Gastrocnemius medialis (tissue), 4 donors: Measurements from ENCODE around the gene TMEM132D. TPM values are rescaled to one million over a fixed set of nuclear protein-coding genes. Genes with fewer than 3 reads are reported as not detected.

Experiments
- ATAC-seq, 2 donors: fragments of 150-250 bp; one replicate each; pipeline ENCODE4 v1.9.1; 2016
- DNase-seq, 2 donors: peaks; one replicate each; pipeline ENCODE4 v3.0.0-alpha.2; 2019
- H3K27ac ChIP-seq, 4 donors: fragments of 200-600 bp; sonication (generic); 1 replicate in 1 of 4; 2 replicates in 3 of 4; pipeline ENCODE4 v1.5.1; 2016 to 2018; ENCODE audit warnings: mild to moderate bottlenecking in 2 of 4, moderate library complexity in 1 of 4
- H3K27me3 ChIP-seq, 3 donors: fragments of 200-600 bp; sonication (generic) in 2 of 3; 1 replicate in 1 of 3; 2 replicates in 2 of 3; pipeline versions ENCODE4 v1.5.1 to v1.6.0; 2016 to 2019; ENCODE audit warnings: mild to moderate bottlenecking in 1 of 3, moderate library complexity in 1 of 3
- H3K36me3 ChIP-seq, 2 donors: fragments of 200-600 bp; sonication (generic) in 1 of 2; one replicate each; pipeline ENCODE4 v1.5.1; 2017 to 2018
- H3K4me1 ChIP-seq, 2 donors: fragments of 200-600 bp; sonication (generic) in 1 of 2; one replicate each; pipeline ENCODE4 v1.5.1; 2016 to 2017; ENCODE audit warnings: mild to moderate bottlenecking in 2 of 2
- H3K4me3 ChIP-seq, 4 donors: fragments of 200-600 bp; sonication (generic) in 3 of 4; 1 replicate in 1 of 4; 2 replicates in 3 of 4; pipeline ENCODE4 v1.5.1; 2016 to 2019; ENCODE audit warnings: mild to moderate bottlenecking in 2 of 4
- H3K9me3 ChIP-seq, 3 donors: fragments of 200-600 bp; sonication (generic) in 2 of 3; 1 replicate in 1 of 3; 2 replicates in 2 of 3; pipeline ENCODE4 v1.5.1; 2016 to 2019
- POLR2A ChIP-seq, 2 donors: fragments of 450-650 bp; IDR thresholded peaks; one replicate each; pipeline ENCODE4 v1.6.1; 2017; ENCODE audit warnings: antibody characterized with exemption in 2 of 2, mild to moderate bottlenecking in 2 of 2, moderate library complexity in 2 of 2
- in situ Hi-C, 4 donors: fragments of 200-750 bp; cut with MboI; loops; one replicate each; pipeline versions ENCODE4 v1.15.0 to v1.8.0; 2017; ENCODE audit warnings: low sequenced_read_pairs in 4 of 4
- intact Hi-C: fragments of 100-400 bp; cut with DNase I; formaldehyde crosslinking; loops from one replicate; pipeline ENCODE4 v1.15.1; 2023; ENCODE audit warnings: low total_unique reads
- total RNA-seq, 4 donors: library from RNA; depleted of rRNA; stranded (reverse); fragments of >200 nt; gene quantifications; one replicate each; pipeline versions ENCODE4 v1.1.0 to v1.2.3, GENCODE V29; 2016
- TF ChIP-seq, protein P1 (sequence below), 5 experiments: fragments of 450-650 bp in 3 of 5; fragments of 200-600 bp in 2 of 5; sonication (generic) in 2 of 5; IDR thresholded peaks in 4 of 5; conservative IDR thresholded peaks in 1 of 5; 1 replicate in 4 of 5; 2 replicates in 1 of 5; pipeline ENCODE4 v1.5.1; 2016 to 2019; ENCODE audit warnings: antibody characterized with exemption in 5 of 5, mild to moderate bottlenecking in 3 of 5, moderate library complexity in 3 of 5

Gene TMEM132D
- total RNA-seq, 4 donors from 2014 or later: not detected

DNA sequence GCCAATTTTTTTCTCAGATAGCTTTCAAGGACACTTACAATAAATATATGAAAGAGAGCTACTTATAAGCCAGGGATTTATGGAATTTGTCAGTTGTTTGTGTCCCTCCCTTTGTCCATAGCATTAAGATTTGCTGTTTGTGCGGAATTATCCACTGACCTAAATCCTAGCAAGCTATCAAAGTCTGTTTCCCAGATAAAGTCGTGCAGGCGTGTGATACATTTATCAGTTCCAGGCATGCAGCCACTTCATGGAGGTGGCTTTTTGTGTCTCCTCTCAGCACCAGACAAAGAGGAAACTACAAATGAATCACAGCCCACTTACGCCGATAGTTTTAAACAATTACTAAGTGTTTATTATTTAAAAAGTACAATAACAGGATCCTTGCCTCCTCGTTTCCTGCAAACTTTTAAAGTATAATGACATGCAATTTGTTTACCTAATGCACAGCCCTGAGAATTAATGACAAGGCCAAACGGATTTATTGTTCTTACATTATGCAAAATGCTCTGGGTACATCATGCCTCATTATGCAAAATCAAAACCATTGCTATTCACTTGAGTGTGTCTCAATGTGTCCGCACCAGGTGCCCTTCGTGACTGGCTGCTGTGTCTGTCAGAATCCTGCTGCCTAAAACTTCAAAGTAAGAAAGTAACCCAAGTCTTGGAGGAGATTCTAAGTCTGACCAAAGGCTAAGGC lies 627.3 kb downstream of the TMEM132D start:
- Histone ChIP-seq H3K36me3 (no peaks in the 10 kb centered on the region), H3K4me1 (no peaks in the 10 kb centered on the region), H3K4me3 (no peak overlapping the region), H3K27me3 (no peaks in the 10 kb centered on the region), H3K9me3 (no peaks in the 10 kb centered on the region), H3K27ac (no peak overlapping the region)
- DNase-seq: no peak
- intact Hi-C loops (no loop called here), in situ Hi-C loops (no loop called here)
- ATAC-seq: no peak
- TF ChIP-seq, protein P1, sequence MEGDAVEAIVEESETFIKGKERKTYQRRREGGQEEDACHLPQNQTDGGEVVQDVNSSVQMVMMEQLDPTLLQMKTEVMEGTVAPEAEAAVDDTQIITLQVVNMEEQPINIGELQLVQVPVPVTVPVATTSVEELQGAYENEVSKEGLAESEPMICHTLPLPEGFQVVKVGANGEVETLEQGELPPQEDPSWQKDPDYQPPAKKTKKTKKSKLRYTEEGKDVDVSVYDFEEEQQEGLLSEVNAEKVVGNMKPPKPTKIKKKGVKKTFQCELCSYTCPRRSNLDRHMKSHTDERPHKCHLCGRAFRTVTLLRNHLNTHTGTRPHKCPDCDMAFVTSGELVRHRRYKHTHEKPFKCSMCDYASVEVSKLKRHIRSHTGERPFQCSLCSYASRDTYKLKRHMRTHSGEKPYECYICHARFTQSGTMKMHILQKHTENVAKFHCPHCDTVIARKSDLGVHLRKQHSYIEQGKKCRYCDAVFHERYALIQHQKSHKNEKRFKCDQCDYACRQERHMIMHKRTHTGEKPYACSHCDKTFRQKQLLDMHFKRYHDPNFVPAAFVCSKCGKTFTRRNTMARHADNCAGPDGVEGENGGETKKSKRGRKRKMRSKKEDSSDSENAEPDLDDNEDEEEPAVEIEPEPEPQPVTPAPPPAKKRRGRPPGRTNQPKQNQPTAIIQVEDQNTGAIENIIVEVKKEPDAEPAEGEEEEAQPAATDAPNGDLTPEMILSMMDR (IDR thresholded peaks at IDR 0.05 in 4 of 5, conservative IDR thresholded peaks at IDR 0.05 in 1 of 5): no peak
- no peak for TF ChIP-seq POLR2A (IDR thresholded peaks at IDR 0.05)

DNA sequence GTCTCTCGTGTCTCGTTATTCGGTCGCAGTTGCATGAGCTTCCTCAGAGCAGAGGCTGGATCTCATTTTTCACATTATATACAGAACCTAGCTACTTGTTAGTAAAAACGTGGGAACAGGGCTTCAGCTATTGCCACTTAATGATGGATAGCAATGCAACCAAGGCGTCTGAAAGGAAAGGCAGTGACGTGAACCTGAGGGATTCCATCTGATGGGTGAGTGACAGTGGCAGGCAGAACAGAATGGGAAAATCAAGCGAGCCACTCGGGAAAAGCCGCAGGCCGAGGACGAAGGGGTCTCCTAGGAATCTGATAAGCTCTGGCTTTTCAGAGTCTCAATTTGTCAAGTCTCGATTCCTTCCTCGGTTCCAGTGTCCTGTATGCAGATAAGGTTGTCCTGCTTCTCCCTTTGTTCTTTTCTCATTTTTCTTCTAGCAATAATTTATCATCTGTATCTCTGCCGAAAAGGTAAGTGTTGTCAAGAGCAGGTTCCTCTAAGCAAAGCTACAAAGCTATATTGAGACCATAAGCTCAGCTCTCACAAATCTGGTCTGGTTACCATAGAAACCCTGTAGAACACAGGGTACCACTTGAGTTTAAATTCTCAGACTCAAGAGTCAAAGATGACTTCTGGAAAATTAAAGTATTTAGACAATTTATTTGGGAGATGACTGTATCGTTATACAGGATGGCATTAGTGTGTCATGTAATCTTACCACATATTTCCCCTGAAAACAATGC lies 633.9 kb downstream of the TMEM132D start:
- TF ChIP-seq, protein P1 (IDR thresholded peaks at IDR 0.05 in 4 of 5, conservative IDR thresholded peaks at IDR 0.05 in 1 of 5): no peak
- no peak for TF ChIP-seq POLR2A (IDR thresholded peaks at IDR 0.05)
- no peak overlapping the region for H3K27ac ChIP-seq
- no peaks in the 10 kb centered on the region for H3K9me3 ChIP-seq
- in situ Hi-C loops: loop anchor here in 1 of 4 donors (25.0 kb wide), 1 partner anchor 92 kb away; no protein-coding TSS in a partner anchor
- DNase-seq: no peak
- H3K27me3 ChIP-seq: no peaks in the 10 kb centered on the region
- intact Hi-C loops: no loop called here
- no peaks in the 10 kb centered on the region for H3K36me3 ChIP-seq
- no peaks in the 10 kb centered on the region for H3K4me1 ChIP-seq
- no peak overlapping the region for H3K4me3 ChIP-seq
- no peak for ATAC-seq

DNA sequence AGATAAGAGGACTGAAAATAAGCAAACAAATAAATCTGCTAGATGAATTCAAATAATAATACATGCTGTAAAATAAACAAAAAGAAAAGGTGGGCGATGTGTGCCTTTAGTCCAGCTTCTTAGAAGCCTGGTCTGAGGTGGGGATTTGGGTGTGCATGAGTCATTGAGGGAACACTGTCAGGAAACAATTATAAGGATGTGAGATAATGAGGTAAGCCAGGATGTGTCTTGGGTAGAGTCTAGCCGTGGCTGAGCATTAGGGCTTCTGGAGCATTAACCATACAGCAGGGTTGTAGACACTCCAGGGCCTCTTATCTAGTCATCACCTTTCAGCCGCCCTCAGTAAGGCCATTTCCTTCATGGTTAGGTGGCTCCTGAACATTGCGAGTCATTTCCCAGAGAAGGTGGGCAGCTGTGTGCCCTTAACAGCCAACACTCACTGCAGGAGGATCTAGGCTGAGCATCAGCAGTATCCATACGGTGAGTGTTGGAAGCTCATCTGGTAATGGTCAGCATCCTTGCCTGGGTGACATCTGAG lies 645.0 kb downstream of the TMEM132D start:
- TF ChIP-seq, protein P1 (IDR thresholded peaks at IDR 0.05 in 4 of 5, conservative IDR thresholded peaks at IDR 0.05 in 1 of 5): no peak
- TF ChIP-seq POLR2A (IDR thresholded peaks at IDR 0.05): no peak
- in situ Hi-C loops: loop anchor here in 1 of 4 donors (25.0 kb wide), 1 partner anchor 103 kb away; no protein-coding TSS in a partner anchor
- no peak for ATAC-seq
- Histone ChIP-seq H3K4me3 (no peak overlapping the region), H3K4me1 (no peaks in the 10 kb centered on the region), H3K27ac (no peak overlapping the region), H3K27me3 (no peaks in the 10 kb centered on the region), H3K9me3 (no peaks in the 10 kb centered on the region), H3K36me3 (no peaks in the 10 kb centered on the region)
- intact Hi-C loops: no loop called here
- DNase-seq: no peak

DNA sequence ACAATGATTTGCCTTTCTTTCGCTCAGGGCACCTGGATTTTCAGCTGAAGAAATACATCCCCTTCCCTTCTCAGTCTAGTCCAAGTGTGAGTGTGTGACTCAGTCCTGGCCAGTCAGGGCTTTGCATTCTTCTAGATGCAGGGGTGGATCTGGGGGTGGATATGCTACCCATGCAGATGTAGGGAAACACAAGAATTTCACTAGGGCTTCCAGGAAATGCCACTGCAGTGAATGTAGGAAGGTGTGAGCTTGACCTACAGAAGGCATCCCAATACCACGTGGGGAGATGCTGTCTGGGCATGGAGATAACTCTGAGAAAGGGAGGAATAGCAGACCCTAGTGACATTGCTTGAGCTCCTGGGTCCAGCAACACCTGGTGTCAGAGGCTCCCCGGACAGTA lies 646.3 kb downstream of the TMEM132D start:
- in situ Hi-C loops: loop anchor here in 1 of 4 donors (25.0 kb wide), 1 partner anchor 105 kb away; no protein-coding TSS in a partner anchor
- Histone ChIP-seq H3K4me1 (no peaks in the 10 kb centered on the region), H3K4me3 (no peak overlapping the region), H3K27ac (no peak overlapping the region), H3K27me3 (no peaks in the 10 kb centered on the region), H3K36me3 (no peaks in the 10 kb centered on the region), H3K9me3 (no peaks in the 10 kb centered on the region)
- DNase-seq: no peak
- TF ChIP-seq, protein P1 (IDR thresholded peaks at IDR 0.05 in 4 of 5, conservative IDR thresholded peaks at IDR 0.05 in 1 of 5): no peak
- no peak for TF ChIP-seq POLR2A (IDR thresholded peaks at IDR 0.05)
- no peak for ATAC-seq
- intact Hi-C loops: no loop called here
